Measurements from ENCODE around the gene EXD3.

- TF ChIP-seq POLR2AphosphoS5 (IDR thresholded peaks at IDR 0.05): no peak
- TF ChIP-seq CTCF (IDR thresholded peaks at IDR 0.05): no peak
- TF ChIP-seq POLR2A (IDR thresholded peaks at IDR 0.05; ENCODE audit: low read depth): no peak
- no peak for TF ChIP-seq EP300 (IDR thresholded peaks at IDR 0.05)
These were observed 147.1 kb downstream of the EXD3 start for GRCh38 chr9:137275588-137276472.

All from esophagus muscularis mucosa (tissue), 4 donors.